ENCODE measurements around the gene PMPCA. TPM values are rescaled to one million over a fixed set of nuclear protein-coding genes. Genes with fewer than 3 reads are reported as not detected.

PMPCA gene
- total RNA-seq (2021), result 77.0 to 103 TPM (median 79.2 TPM) in 3 replicates
- Bru-seq, nascent RNA, result percentile 76 among the genes with signal in this experiment
- long read RNA-seq, experiment 1, transcript PMPCA-201 (13 exons, 2,174 nt), result major isoform, 583 of 705 reads
- long read RNA-seq, experiment 1, partial matches to known transcripts, result 26 of 705 reads
- long read RNA-seq, experiment 1, other reads (novel, unspliced or antisense), result 94 of 705 reads
- long read RNA-seq, experiment 2, transcript PMPCA-201 (13 exons, 2,174 nt), result major isoform, 36 of 103 reads
- long read RNA-seq, experiment 2, partial matches to known transcripts, result 27 of 103 reads
- long read RNA-seq, experiment 2, other reads (novel, unspliced or antisense), result 40 of 103 reads
- long read RNA-seq, experiment 3, transcript PMPCA-201 (13 exons, 2,174 nt), result major isoform, 141 of 173 reads
- long read RNA-seq, experiment 3, partial matches to known transcripts, result 11 of 173 reads
- long read RNA-seq, experiment 3, other reads (novel, unspliced or antisense), result 20 of 173 reads

DNA sequence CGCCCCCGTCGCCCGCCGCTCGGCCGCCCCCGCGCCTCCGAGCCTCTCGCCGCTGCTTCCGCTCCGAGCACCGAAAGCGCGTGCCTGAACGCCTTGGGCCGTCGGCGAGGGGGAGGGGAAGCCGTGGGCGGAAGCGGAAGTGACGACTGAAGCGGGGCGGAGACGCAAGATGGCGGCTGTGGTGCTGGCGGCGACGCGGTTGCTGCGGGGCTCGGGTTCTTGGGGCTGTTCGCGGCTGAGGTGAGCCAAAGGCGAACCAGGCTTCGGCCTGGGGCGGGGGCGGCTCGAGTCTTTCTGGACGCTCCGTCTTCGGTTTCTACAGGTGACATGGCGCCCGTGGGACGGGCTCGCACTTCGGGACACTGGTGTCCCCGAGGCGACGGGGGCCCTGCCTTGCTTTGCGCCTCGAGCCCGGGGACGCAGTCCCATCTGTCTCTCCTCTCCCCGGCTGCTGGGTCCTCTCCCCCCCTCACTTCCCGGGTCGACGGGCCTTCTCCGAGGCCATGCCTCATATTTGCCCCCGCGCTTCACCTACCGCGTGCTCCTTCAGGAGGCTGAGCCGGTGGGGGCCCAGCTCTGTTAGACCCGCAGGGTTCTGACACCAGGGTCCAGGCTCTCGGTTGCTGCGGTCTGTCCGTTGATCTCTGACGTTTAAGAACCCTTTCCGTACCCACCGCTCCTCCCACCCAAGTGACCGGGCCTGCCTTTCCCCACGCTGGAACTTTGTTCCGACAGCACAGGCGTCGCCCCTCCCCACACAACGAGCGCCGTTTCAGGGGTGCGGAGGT lies at the start of gene PMPCA, which contains the start of gene ENTR1:
TSS of gene PMPCA (plus strand) at position 159 of the 788 bp plus-strand sequence. CDS start at position 170, 11 bp downstream.
TSS of gene ENTR1 (minus strand) at position 115 of the 788 bp plus-strand sequence. CDS start 217 bp downstream, outside the sequence.
- peaks cover 27% of the 10 kb centered on the region for H3K4me1 Mint-ChIP-seq
- ChIA-PET CTCF (interaction anchor here (1.0 to 2.4 kb wide), 6 partner anchors 10 to 261 kb away, joined by 3 to 11 read pairs (median 4); no protein-coding TSS in a partner anchor), POLR2A (interaction anchor here (0.5 to 1.1 kb wide), 3 partner anchors 10 to 79 kb away, joined by 3 to 5 read pairs (median 5); no protein-coding TSS in a partner anchor)
- ATAC-seq (peak; percentile 74), DNase-seq (ENCODE audit: low spot score) (peak; percentile 92)
- H3K4me3 Mint-ChIP-seq, result peak within 1 kb of the TSS; percentile 92
- peak within 1 kb of the TSS; percentile 90 for H3K27ac Mint-ChIP-seq
- no peaks in the 10 kb centered on the region for H3K9me3 Mint-ChIP-seq
- peaks cover 69% of the 10 kb centered on the region for H3K36me3 Mint-ChIP-seq
- H3K27me3 Mint-ChIP-seq (ENCODE audit: low read depth), result no peaks in the 10 kb centered on the region
- TF ChIP-seq, protein P1, sequence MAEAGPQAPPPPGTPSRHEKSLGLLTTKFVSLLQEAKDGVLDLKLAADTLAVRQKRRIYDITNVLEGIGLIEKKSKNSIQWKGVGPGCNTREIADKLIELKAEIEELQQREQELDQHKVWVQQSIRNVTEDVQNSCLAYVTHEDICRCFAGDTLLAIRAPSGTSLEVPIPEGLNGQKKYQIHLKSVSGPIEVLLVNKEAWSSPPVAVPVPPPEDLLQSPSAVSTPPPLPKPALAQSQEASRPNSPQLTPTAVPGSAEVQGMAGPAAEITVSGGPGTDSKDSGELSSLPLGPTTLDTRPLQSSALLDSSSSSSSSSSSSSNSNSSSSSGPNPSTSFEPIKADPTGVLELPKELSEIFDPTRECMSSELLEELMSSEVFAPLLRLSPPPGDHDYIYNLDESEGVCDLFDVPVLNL (CRISPR knock-in tag; IDR thresholded peaks at IDR 0.05; ENCODE audit: borderline replicate concordance, low read depth), result no peak
- TF ChIP-seq, protein P2, sequence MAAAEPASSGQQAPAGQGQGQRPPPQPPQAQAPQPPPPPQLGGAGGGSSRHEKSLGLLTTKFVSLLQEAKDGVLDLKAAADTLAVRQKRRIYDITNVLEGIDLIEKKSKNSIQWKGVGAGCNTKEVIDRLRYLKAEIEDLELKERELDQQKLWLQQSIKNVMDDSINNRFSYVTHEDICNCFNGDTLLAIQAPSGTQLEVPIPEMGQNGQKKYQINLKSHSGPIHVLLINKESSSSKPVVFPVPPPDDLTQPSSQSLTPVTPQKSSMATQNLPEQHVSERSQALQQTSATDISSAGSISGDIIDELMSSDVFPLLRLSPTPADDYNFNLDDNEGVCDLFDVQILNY (CRISPR knock-in tag; IDR thresholded peaks at IDR 0.05), result peak; percentile 21; the same call in 1 of the 2 replicates
- TF ChIP-seq HMGA2 (CRISPR knock-in tag; IDR thresholded peaks at IDR 0.05), result no peak
- TF ChIP-seq FOXP4 (CRISPR knock-in tag; IDR thresholded peaks at IDR 0.05), result peak; percentile 89
- TF ChIP-seq RELA (CRISPR knock-in tag; IDR thresholded peaks at IDR 0.05; ENCODE audit: borderline replicate concordance), result no peak
- peak; percentile 71; the same call in 1 of the 2 replicates for TF ChIP-seq JUN (CRISPR knock-in tag; IDR thresholded peaks at IDR 0.05)
- no peak for TF ChIP-seq ATF6 (CRISPR knock-in tag; IDR thresholded peaks at IDR 0.05)
- TF ChIP-seq NR3C1 (CRISPR knock-in tag; conservative IDR thresholded peaks at IDR 0.05; ENCODE audit: low read depth), result peak; percentile 84; the same call in 1 of the 2 replicates
- TF ChIP-seq ZNF219 (CRISPR knock-in tag; IDR thresholded peaks at IDR 0.05; ENCODE audit: borderline replicate concordance), result peak; percentile 51; the same call in 1 of the 2 replicates
- no peak for TF ChIP-seq ZBTB43 (CRISPR knock-in tag; IDR thresholded peaks at IDR 0.05)
- TF ChIP-seq, protein P3, sequence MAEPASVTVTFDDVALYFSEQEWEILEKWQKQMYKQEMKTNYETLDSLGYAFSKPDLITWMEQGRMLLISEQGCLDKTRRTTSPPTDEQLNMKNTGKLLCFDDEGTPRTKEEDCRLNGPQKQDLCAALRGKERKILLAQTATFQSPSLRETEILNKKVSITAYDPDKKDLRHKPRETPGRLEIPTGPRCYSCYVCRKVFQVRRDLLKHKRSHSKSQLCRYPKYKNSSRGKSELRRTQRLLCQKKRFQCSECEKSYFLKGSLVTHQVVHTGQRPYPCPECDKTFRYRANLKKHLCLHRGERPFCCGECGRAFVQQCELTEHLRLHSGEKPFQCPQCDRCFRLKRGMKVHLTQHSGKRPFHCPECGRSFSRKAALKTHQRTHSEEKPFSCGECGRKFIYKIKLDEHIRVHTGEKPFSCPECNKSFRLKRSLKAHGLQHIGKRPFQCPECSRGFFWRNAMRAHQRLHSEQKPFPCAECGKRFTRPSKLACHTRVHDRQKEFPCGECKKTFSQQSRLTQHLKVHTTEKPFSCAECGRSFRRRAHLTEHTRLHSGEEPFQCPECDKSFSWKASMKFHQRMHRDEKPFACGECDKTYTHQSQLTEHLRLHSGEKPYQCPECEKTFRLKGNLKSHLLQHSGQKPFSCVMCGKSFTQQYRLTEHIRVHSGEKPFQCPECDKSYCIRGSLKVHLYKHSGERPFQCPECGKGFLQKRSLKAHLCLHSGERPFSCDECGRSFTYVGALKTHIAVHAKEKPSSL (CRISPR knock-in tag; conservative IDR thresholded peaks at IDR 0.05), result no peak
- TF ChIP-seq TCF7 (CRISPR knock-in tag; IDR thresholded peaks at IDR 0.05; ENCODE audit: low read depth), result no peak
- TF ChIP-seq ZNF281 (CRISPR knock-in tag; IDR thresholded peaks at IDR 0.05), result peak; percentile 94
- TF ChIP-seq ATF2 (CRISPR knock-in tag; IDR thresholded peaks at IDR 0.05; ENCODE audit: borderline replicate concordance, low read depth), result no peak
- no peak for TF ChIP-seq ZNF263 (CRISPR knock-in tag; IDR thresholded peaks at IDR 0.05; ENCODE audit: low read depth)
- TF ChIP-seq ZNF671 (CRISPR knock-in tag; IDR thresholded peaks at IDR 0.05), result no peak
- TF ChIP-seq CREB1 (CRISPR knock-in tag; IDR thresholded peaks at IDR 0.05), result 0 out of 2 replicates have a peak, but pooled peaks have one; percentile 55
- no peak for TF ChIP-seq IRF2 (CRISPR knock-in tag; IDR thresholded peaks at IDR 0.05; ENCODE audit: borderline replicate concordance, low read depth)
- TF ChIP-seq, protein P4, sequence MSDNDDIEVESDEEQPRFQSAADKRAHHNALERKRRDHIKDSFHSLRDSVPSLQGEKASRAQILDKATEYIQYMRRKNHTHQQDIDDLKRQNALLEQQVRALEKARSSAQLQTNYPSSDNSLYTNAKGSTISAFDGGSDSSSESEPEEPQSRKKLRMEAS (CRISPR knock-in tag; IDR thresholded peaks at IDR 0.05), result peak; percentile 70
